Hematopoietic multipotent progenitor cell treated with erythropoietin and hydrocortisone succinate and interleukin-3 and kit ligand, for 8 days (in vitro differentiated cells): ENCODE measurements around the gene EFNA5.
"Not testable (repeated sequence)": the region's sequence is repeated elsewhere in the genome, so short reads cannot be mapped to it uniquely, and the experiment has no call there.

ENCODE experiments used
- DNase-seq: peaks from one replicate; pipeline ENCODE4 v3.0.0-alpha.2; 2015

Gene EFNA5

GRCh38 chr5:107514305-107514704 is 156.4 kb downstream of the EFNA5 start:
- no peak for DNase-seq

GRCh38 chr5:107513337-107514085 is 157.2 kb downstream of the EFNA5 start:
- no peak for DNase-seq

- no peak for DNase-seq
Observed at GRCh38 chr5:107512029-107512428, 158.7 kb downstream of the EFNA5 start.

GRCh38 chr5:107510125-107510524 is 160.6 kb downstream of the EFNA5 start:
- no peak for DNase-seq

- DNase-seq = no peak
Observed at GRCh38 chr5:107508097-107508496, 162.6 kb downstream of the EFNA5 start.

- no peak for DNase-seq
Observed at GRCh38 chr5:107505763-107506534, 164.8 kb downstream of the EFNA5 start.

GRCh38 chr5:107504424-107504823 is 166.3 kb downstream of the EFNA5 start:
- DNase-seq = no peak

GRCh38 chr5:107502676-107503060 is 168.1 kb downstream of the EFNA5 start:
- no peak for DNase-seq

- no peak for DNase-seq
Observed at GRCh38 chr5:107501965-107502675, 168.6 kb downstream of the EFNA5 start.

- DNase-seq = no peak
Observed at GRCh38 chr5:107500840-107501239, 169.9 kb downstream of the EFNA5 start.

- DNase-seq = no peak
Observed at GRCh38 chr5:107500347-107500746, 170.4 kb downstream of the EFNA5 start.

- no peak for DNase-seq
Observed at GRCh38 chr5:107499776-107500175, 171.0 kb downstream of the EFNA5 start.

GRCh38 chr5:107499237-107499636 is 171.5 kb downstream of the EFNA5 start:
- no peak for DNase-seq

- DNase-seq = no peak
Observed at GRCh38 chr5:107496466-107496865, 174.3 kb downstream of the EFNA5 start.

GRCh38 chr5:107494129-107494528 is 176.6 kb downstream of the EFNA5 start:
- not testable (repeated sequence) for DNase-seq

GRCh38 chr5:107487056-107487542 is 183.6 kb downstream of the EFNA5 start:
- no peak for DNase-seq

GRCh38 chr5:107486489-107486888 is 184.2 kb downstream of the EFNA5 start:
- DNase-seq = no peak

GRCh38 chr5:107485184-107485583 is 185.6 kb downstream of the EFNA5 start:
- DNase-seq = no peak

GRCh38 chr5:107484281-107484680 is 186.5 kb downstream of the EFNA5 start:
- no peak for DNase-seq

GRCh38 chr5:107483231-107484024 is 187.3 kb downstream of the EFNA5 start:
- DNase-seq = no peak

GRCh38 chr5:107478068-107478641 is 192.6 kb downstream of the EFNA5 start:
- DNase-seq = no peak

GRCh38 chr5:107477492-107477891 is 193.2 kb downstream of the EFNA5 start:
- DNase-seq = no peak
